ENCODE results near the gene SLC15A1.
"Not testable (repeated sequence)": the region's sequence is repeated elsewhere in the genome, so short reads cannot be mapped to it uniquely, and the experiment has no call there.

The SLC15A1 gene

GRCh38 chr13:98652276-98652675 lies 100.2 kb downstream of the SLC15A1 start:
- no peak for DNase-seq

GRCh38 chr13:98651744-98652143 lies 100.7 kb downstream of the SLC15A1 start:
- DNase-seq: no peak

GRCh38 chr13:98650396-98651107 lies 101.9 kb downstream of the SLC15A1 start:
- DNase-seq: no peak

- no peak for DNase-seq
Observed at GRCh38 chr13:98649861-98650260, 102.6 kb downstream of the SLC15A1 start.

GRCh38 chr13:98648686-98649085 lies 103.8 kb downstream of the SLC15A1 start:
- DNase-seq: no peak

GRCh38 chr13:98648141-98648540 lies 104.3 kb downstream of the SLC15A1 start:
- DNase-seq: no peak

- no peak for DNase-seq
Observed at GRCh38 chr13:98647121-98647520, 105.4 kb downstream of the SLC15A1 start.

GRCh38 chr13:98643479-98643878 lies 109.0 kb downstream of the SLC15A1 start:
- DNase-seq: no peak

GRCh38 chr13:98641075-98641474 lies 111.4 kb downstream of the SLC15A1 start:
- DNase-seq: no peak

GRCh38 chr13:98639785-98640184 lies 112.7 kb downstream of the SLC15A1 start:
- not testable (repeated sequence) for DNase-seq

- not testable (repeated sequence) for DNase-seq
Observed at GRCh38 chr13:98638352-98638751, 114.1 kb downstream of the SLC15A1 start.
